Left ventricle myocardium inferior (tissue), 1 donor: ENCODE results near the gene NCR2. TPM values are rescaled to one million over a fixed set of nuclear protein-coding genes. Genes with fewer than 3 reads are reported as not detected.

Experiments used
- DNase-seq: peaks from one replicate; pipeline ENCODE4 v3.0.0-alpha.2; 2020
- H3K27ac ChIP-seq: fragments of 200-600 bp; replicated peaks from 2 replicates; pipeline ENCODE4 v1.8.0; 2021
- H3K27me3 ChIP-seq: fragments of 200-600 bp; 2 replicates; pipeline ENCODE4 v1.8.0; 2021; ENCODE audit warnings: low read depth
- H3K36me3 ChIP-seq: fragments of 200-600 bp; 2 replicates; pipeline ENCODE4 v1.8.0; 2021
- H3K4me1 ChIP-seq: fragments of 200-600 bp; 2 replicates; pipeline ENCODE4 v1.8.0; 2021
- H3K4me3 ChIP-seq: fragments of 200-600 bp; 2 replicates; pipeline ENCODE4 v1.8.0; 2021; ENCODE audit warnings: mild to moderate bottlenecking, moderate library complexity
- H3K9me3 ChIP-seq: fragments of 200-600 bp; replicated peaks from 2 replicates; pipeline ENCODE4 v1.8.0; 2021
- intact Hi-C: fragments of 100-400 bp; cut with micrococcal nuclease; formaldehyde crosslinking; loops from one replicate; pipeline ENCODE4 v1.11.0; 2022
- total RNA-seq: library from RNA; stranded (reverse); fragmentation: NEBNext Ultra II Directional; extraction: Animal tissue kit (Norgen Biotek cat#: 25700); gene quantifications from one replicate; pipeline ENCODE4 v1.2.1, GENCODE V29; 2021
- TF ChIP-seq, protein P1 (sequence below): fragments of 200-600 bp; IDR thresholded peaks from 2 replicates; pipeline ENCODE4 v1.8.0; 2021; ENCODE audit warnings: antibody characterized with exemption, mild to moderate bottlenecking, borderline replicate concordance
- donor health status: DM: no; HTN: yes; CAD: no; lungs with severe emphysema.

NCR2 gene
- total RNA-seq, 1 donor from 2014 or later = not detected

DNA sequence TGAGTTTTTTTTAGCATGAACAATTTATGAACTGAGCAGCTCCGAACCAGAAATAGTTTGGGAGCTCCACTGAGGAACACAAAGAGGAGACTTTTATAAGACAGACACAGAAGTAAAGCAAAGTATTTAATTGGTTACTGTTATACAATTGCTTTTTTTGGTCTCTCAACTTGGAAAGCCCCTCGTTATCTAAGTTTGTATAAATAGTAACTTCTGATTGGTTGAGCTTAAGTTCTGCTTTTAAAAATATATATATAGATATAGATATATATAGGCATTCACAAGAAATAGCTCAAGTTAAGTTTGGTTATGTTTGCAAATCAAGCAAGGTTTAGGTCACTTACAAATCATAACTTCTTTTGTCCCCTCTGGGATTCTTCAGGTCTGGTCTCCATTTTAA, 20.2 kb upstream of the NCR2 start:
- no peak overlapping the region for H3K4me3 ChIP-seq
- TF ChIP-seq, protein P1, sequence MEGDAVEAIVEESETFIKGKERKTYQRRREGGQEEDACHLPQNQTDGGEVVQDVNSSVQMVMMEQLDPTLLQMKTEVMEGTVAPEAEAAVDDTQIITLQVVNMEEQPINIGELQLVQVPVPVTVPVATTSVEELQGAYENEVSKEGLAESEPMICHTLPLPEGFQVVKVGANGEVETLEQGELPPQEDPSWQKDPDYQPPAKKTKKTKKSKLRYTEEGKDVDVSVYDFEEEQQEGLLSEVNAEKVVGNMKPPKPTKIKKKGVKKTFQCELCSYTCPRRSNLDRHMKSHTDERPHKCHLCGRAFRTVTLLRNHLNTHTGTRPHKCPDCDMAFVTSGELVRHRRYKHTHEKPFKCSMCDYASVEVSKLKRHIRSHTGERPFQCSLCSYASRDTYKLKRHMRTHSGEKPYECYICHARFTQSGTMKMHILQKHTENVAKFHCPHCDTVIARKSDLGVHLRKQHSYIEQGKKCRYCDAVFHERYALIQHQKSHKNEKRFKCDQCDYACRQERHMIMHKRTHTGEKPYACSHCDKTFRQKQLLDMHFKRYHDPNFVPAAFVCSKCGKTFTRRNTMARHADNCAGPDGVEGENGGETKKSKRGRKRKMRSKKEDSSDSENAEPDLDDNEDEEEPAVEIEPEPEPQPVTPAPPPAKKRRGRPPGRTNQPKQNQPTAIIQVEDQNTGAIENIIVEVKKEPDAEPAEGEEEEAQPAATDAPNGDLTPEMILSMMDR = no peak
- no peak overlapping the region for H3K27ac ChIP-seq
- peaks cover 97% of the 10 kb centered on the region for H3K27me3 ChIP-seq
- no peaks in the 10 kb centered on the region for H3K9me3 ChIP-seq
- intact Hi-C loops = no loop called here
- H3K36me3 ChIP-seq = no peaks in the 10 kb centered on the region
- no peak for DNase-seq
- H3K4me1 ChIP-seq = peaks cover 7% of the 10 kb centered on the region

DNA sequence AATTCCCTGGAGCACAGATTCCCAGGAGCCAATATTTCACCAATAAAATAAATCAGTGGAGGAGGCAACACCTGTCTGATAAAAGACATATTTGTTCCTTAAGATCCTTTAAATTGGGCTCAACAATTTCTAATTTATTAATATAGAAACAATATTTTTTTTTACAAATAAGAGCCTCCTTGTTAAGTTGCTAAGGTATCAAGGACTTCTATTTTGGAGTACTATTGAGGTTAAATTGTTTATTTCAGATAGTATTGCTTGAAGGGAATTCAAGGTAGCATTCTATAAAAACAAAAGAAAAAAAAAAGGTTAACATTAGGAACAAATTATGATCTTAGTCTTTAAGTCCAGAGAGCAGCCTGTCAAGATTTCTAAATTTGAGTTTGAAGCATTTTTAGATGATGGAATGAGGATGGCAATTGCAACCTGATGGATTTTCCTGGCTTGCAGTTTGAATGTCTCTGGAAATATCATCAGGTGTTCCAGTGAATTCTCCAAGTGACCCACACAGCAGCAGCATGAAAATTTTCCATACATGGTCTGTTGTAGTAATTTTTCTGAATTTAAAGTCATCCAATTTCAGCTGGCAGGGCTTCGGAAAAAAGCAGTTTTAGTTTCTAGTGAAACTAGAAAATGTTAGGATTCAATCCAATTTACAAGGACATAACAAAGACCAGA, 19.3 kb upstream of the NCR2 start:
- H3K4me1 ChIP-seq = peaks cover 7% of the 10 kb centered on the region
- TF ChIP-seq, protein P1 = no peak
- DNase-seq = no peak
- no peak overlapping the region for H3K27ac ChIP-seq
- no peak overlapping the region for H3K4me3 ChIP-seq
- no peaks in the 10 kb centered on the region for H3K36me3 ChIP-seq
- H3K27me3 ChIP-seq = peaks cover 89% of the 10 kb centered on the region
- no peaks in the 10 kb centered on the region for H3K9me3 ChIP-seq
- intact Hi-C loops = no loop called here

DNA sequence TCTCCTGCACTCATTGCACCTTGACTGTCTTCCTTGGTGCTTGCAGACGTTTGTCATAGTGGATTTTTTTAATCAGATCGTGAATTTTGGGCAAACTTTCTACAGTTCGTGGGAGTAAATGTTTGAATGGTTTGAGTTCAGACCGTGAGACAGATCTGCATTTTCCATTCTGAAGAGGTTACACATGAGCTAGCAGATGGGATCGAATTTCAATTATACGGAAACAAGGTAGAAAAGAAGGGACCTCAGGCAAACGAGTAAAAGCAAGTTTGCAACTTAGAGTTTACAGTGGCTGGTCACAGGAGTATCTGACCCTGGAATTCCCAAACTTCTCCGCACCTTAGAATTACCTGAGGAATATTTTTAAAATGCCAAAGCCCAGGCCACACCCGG, 17.2 kb upstream of the NCR2 start:
- H3K27ac ChIP-seq = no peak overlapping the region
- H3K36me3 ChIP-seq = no peaks in the 10 kb centered on the region
- no peak for DNase-seq
- peak overlapping the region; percentile 55 for H3K4me3 ChIP-seq
- no peaks in the 10 kb centered on the region for H3K9me3 ChIP-seq
- peaks cover 81% of the 10 kb centered on the region for H3K27me3 ChIP-seq
- TF ChIP-seq, protein P1 = no peak
- intact Hi-C loops = no loop called here
- H3K4me1 ChIP-seq = peaks cover 7% of the 10 kb centered on the region

DNA sequence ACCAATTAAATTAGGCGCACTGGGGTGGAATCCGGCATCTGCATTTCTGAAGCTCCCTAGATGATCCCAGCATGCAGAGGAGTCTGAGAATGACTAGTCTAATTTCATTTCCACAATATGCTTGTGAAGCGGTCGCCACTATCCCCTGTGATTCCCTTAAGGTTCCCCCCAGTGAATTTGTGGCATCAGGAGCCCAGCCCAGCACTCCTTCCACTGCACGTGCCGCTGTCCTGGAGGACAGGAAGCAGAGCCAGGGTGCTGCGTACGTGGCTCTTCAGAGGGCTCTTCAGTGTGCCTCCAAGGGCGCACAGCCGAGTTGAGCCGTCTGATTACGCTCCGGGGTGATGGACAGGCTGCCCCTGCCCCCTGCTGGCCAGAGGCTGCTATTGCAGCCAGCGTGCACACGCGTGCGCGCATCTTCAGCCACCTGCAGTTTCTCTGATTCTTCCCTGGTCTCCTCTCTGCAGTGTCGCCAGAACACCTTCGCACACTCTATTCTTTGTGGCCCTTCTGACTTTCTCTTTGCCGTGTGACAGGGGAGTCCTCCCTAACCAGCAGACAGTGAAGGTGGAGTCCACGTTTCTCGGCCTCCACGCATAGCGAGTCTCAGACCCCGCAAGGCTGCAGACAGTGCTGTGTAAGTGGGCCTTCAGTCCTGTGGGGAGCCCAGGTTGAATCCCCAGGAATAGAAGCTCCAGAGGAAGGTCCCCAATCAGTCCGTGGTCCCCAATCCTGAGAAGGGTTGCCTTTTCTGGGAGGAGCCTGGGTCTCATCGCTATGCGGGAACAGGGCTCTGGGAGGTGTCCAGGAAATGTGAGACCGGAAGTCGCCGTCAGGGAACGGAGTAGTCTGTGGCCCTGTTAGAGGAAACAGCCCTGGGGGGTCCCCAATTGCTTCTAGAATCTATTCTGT, 16.5 kb upstream of the NCR2 start:
- Histone ChIP-seq H3K27me3 (peaks cover 81% of the 10 kb centered on the region), H3K36me3 (no peaks in the 10 kb centered on the region), H3K4me1 (peaks cover 7% of the 10 kb centered on the region), H3K9me3 (no peaks in the 10 kb centered on the region), H3K27ac (no peak overlapping the region), H3K4me3 (peak overlapping the region; percentile 55)
- TF ChIP-seq, protein P1 = peak; percentile 100
- peak; percentile 83 for DNase-seq
- intact Hi-C loops = no loop called here

DNA sequence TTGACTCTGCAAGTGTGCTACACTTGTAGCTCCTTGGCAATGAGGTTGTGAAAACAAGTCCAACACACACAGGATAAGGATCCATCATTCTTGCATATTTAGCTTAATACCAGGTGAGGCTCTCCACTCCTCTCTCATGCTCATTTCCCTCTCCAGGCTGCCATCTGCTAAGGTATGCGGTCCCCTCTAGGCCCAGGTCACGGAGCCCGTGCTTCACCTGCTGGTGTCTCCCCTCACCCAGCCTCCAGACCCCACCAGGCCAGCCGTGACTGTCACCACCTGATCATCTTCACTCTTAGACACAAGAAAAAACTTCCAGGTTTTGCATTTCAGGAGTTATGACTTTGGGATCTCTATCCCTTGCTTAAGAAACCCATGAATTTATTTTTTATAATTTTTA, 14.2 kb upstream of the NCR2 start:
- Histone ChIP-seq H3K4me1 (peaks cover 7% of the 10 kb centered on the region), H3K27me3 (peaks cover 78% of the 10 kb centered on the region), H3K36me3 (no peaks in the 10 kb centered on the region), H3K9me3 (no peaks in the 10 kb centered on the region), H3K4me3 (no peak overlapping the region), H3K27ac (no peak overlapping the region)
- intact Hi-C loops = no loop called here
- DNase-seq = no peak
- TF ChIP-seq, protein P1 = no peak
